ENCODE measurements around the gene PLA2G4B.

DNA sequence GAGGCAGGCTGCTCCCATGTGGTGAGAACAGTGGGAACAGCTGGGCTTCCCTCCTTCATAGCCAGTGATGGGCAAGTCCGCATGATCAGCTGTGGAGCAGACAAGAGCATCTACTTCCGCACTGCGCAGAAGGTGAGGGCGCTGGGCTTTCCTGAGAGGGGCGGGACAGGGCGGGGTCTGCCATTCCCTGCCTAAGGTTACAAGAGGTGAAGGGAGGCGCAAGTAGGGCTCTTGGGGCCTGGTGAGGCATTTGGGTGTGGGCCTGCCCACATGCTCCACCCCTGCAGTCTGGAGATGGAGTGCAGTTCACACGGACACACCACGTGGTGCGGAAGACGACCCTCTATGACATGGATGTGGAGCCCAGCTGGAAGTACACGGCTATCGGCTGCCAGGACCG, 21.3 kb upstream of the PLA2G4B start:
- TF ChIP-seq, protein P1, sequence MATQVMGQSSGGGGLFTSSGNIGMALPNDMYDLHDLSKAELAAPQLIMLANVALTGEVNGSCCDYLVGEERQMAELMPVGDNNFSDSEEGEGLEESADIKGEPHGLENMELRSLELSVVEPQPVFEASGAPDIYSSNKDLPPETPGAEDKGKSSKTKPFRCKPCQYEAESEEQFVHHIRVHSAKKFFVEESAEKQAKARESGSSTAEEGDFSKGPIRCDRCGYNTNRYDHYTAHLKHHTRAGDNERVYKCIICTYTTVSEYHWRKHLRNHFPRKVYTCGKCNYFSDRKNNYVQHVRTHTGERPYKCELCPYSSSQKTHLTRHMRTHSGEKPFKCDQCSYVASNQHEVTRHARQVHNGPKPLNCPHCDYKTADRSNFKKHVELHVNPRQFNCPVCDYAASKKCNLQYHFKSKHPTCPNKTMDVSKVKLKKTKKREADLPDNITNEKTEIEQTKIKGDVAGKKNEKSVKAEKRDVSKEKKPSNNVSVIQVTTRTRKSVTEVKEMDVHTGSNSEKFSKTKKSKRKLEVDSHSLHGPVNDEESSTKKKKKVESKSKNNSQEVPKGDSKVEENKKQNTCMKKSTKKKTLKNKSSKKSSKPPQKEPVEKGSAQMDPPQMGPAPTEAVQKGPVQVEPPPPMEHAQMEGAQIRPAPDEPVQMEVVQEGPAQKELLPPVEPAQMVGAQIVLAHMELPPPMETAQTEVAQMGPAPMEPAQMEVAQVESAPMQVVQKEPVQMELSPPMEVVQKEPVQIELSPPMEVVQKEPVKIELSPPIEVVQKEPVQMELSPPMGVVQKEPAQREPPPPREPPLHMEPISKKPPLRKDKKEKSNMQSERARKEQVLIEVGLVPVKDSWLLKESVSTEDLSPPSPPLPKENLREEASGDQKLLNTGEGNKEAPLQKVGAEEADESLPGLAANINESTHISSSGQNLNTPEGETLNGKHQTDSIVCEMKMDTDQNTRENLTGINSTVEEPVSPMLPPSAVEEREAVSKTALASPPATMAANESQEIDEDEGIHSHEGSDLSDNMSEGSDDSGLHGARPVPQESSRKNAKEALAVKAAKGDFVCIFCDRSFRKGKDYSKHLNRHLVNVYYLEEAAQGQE (IDR thresholded peaks at IDR 0.05; ENCODE audit: insufficient read depth in 1 of 2, low read depth in 2 of 2, low read length in 1 of 2): no peak
- TF ChIP-seq POLR2AphosphoS5 (IDR thresholded peaks at IDR 0.05; ENCODE audit: low read depth, low read length) (no peak), SIN3A (IDR thresholded peaks at IDR 0.05; ENCODE audit: borderline replicate concordance, insufficient read depth, low read depth, low read length) (no peak), TCF7L2 (IDR thresholded peaks at IDR 0.05; ENCODE audit: low read depth, low read length) (no peak)
- TF ChIP-seq, protein P2, sequence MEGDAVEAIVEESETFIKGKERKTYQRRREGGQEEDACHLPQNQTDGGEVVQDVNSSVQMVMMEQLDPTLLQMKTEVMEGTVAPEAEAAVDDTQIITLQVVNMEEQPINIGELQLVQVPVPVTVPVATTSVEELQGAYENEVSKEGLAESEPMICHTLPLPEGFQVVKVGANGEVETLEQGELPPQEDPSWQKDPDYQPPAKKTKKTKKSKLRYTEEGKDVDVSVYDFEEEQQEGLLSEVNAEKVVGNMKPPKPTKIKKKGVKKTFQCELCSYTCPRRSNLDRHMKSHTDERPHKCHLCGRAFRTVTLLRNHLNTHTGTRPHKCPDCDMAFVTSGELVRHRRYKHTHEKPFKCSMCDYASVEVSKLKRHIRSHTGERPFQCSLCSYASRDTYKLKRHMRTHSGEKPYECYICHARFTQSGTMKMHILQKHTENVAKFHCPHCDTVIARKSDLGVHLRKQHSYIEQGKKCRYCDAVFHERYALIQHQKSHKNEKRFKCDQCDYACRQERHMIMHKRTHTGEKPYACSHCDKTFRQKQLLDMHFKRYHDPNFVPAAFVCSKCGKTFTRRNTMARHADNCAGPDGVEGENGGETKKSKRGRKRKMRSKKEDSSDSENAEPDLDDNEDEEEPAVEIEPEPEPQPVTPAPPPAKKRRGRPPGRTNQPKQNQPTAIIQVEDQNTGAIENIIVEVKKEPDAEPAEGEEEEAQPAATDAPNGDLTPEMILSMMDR (IDR thresholded peaks at IDR 0.05): no peak
